WI38 (cell line): ENCODE data around the gene RPIA.

ENCODE experiments used
- H3K4me3 ChIP-seq: 2 replicates; pipeline ENCODE4 v1.5.1; 2011; ENCODE audit warnings: low read depth, mild to moderate bottlenecking, control low read depth, low read length
- CTCF ChIP-seq: IDR thresholded peaks from 2 replicates; pipeline ENCODE4 v1.5.1; 2012; ENCODE audit warnings: low read depth, mild to moderate bottlenecking, control low read depth, low read length

Gene RPIA

GRCh38 chr2:88658326-88658725 lies 33.1 kb upstream of the RPIA start:
- no peak for TF ChIP-seq CTCF
- H3K4me3 ChIP-seq: no peak overlapping the region

- H3K4me3 ChIP-seq: no peak overlapping the region
- no peak for TF ChIP-seq CTCF
Measured at GRCh38 chr2:88658881-88659537, 32.5 kb upstream of the RPIA start.

- H3K4me3 ChIP-seq: no peak overlapping the region
- no peak for TF ChIP-seq CTCF
Measured at GRCh38 chr2:88659538-88659915, 31.9 kb upstream of the RPIA start.

- H3K4me3 ChIP-seq: no peak overlapping the region
- no peak for TF ChIP-seq CTCF
Measured at GRCh38 chr2:88660622-88661021, 30.9 kb upstream of the RPIA start.

- no peak for TF ChIP-seq CTCF
- no peak overlapping the region for H3K4me3 ChIP-seq
Measured at GRCh38 chr2:88666576-88666975, 24.9 kb upstream of the RPIA start.

GRCh38 chr2:88667219-88667618 lies 24.3 kb upstream of the RPIA start:
- TF ChIP-seq CTCF: no peak
- H3K4me3 ChIP-seq: no peak overlapping the region

GRCh38 chr2:88668862-88669261 lies 22.6 kb upstream of the RPIA start:
- no peak overlapping the region for H3K4me3 ChIP-seq
- TF ChIP-seq CTCF: no peak
